GM18499 (cell line): ENCODE measurements around the gene ZNF577.
"Not testable (repeated sequence)": the region's sequence is repeated elsewhere in the genome, so short reads cannot be mapped to it uniquely, and the experiment has no call there.

Experiments
- ATAC-seq: cut with Tn5 transposase; IDR thresholded peaks from one replicate; pipeline ENCODE4 v1.9.1; 2021; ENCODE audit warnings: moderate number of reproducible peaks; ENCODE audit not compliant: insufficient read depth, unreplicated experiment

Gene ZNF577

GRCh38 chr19:51887522-51888498 lies at the start of gene ZNF577:
Gene ZNF577 (minus strand): TSS chr19:51887951. CDS start chr19:51880382, 7,569 bp downstream.
- ATAC-seq = no peak

- ATAC-seq = no peak
Measured at GRCh38 chr19:51931921-51932320, 44.2 kb upstream of the ZNF577 start.

- no peak for ATAC-seq
Measured at GRCh38 chr19:51927859-51928258, 40.1 kb upstream of the ZNF577 start.

- ATAC-seq = no peak
Measured at GRCh38 chr19:51926784-51927741, 39.3 kb upstream of the ZNF577 start, which contains the start of gene ZNF613. Gene ZNF613 (plus strand): TSS chr19:51927472. CDS start chr19:51936221, 8,749 bp downstream.

- no peak for ATAC-seq
Measured at GRCh38 chr19:51926426-51926783, 38.7 kb upstream of the ZNF577 start.

GRCh38 chr19:51921949-51922348 lies 34.2 kb upstream of the ZNF577 start:
- no peak for ATAC-seq

- no peak for ATAC-seq
Measured at GRCh38 chr19:51919606-51920005, 31.9 kb upstream of the ZNF577 start.

GRCh38 chr19:51916167-51916566 lies 28.4 kb upstream of the ZNF577 start:
- ATAC-seq = no peak

- ATAC-seq = no peak
Measured at GRCh38 chr19:51915324-51915867, 27.6 kb upstream of the ZNF577 start.

- not testable (repeated sequence) for ATAC-seq
Measured at GRCh38 chr19:51907981-51908380, 20.2 kb upstream of the ZNF577 start.

GRCh38 chr19:51906108-51906507 lies 18.4 kb upstream of the ZNF577 start:
- ATAC-seq = not testable (repeated sequence)

- not testable (repeated sequence) for ATAC-seq
Measured at GRCh38 chr19:51905639-51906038, 17.9 kb upstream of the ZNF577 start.

- ATAC-seq = no peak
Measured at GRCh38 chr19:51905206-51905605, 17.5 kb upstream of the ZNF577 start.

GRCh38 chr19:51904331-51905165 lies 16.8 kb upstream of the ZNF577 start, which contains the start of gene ZNF649:
Gene ZNF649 (minus strand): TSS chr19:51905017. CDS start chr19:51900107, 4,910 bp downstream.
- ATAC-seq = no peak

GRCh38 chr19:51903192-51903591 lies 15.4 kb upstream of the ZNF577 start:
- no peak for ATAC-seq

GRCh38 chr19:51901860-51902259 lies 14.1 kb upstream of the ZNF577 start:
- no peak for ATAC-seq

GRCh38 chr19:51891193-51891747 lies 3.5 kb upstream of the ZNF577 start:
- ATAC-seq = no peak

GRCh38 chr19:51889934-51890333 lies 2.2 kb upstream of the ZNF577 start:
- ATAC-seq = no peak

GRCh38 chr19:51884713-51885112 lies 3.0 kb downstream of the ZNF577 start:
- ATAC-seq = no peak
